ENCODE data around the gene ACTR10.
"Not testable (repeated sequence)": the region's sequence is repeated elsewhere in the genome, so short reads cannot be mapped to it uniquely, and the experiment has no call there.

ACTR10 gene

DNA sequence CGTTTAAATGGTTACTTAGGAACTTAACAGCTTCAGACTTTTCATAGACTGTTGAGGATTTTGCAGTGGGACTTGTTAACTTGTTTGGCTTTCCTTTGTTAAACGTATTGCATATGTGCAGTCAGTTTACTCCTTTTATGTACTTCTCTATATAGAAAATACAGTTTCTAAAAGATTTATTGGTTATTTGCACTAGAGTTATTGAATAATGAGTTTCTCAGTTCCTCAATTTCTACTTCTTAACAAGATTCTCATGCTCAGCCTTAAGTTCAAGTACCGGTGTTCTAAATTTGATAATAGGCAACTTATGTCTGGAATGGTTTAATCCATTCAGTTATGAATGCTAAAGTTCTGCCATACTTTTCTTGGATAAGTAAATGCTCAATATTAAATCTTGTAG, 45.6 kb downstream of the ACTR10 start:
- DNase-seq (ENCODE audit: low spot score) = no peak

DNA sequence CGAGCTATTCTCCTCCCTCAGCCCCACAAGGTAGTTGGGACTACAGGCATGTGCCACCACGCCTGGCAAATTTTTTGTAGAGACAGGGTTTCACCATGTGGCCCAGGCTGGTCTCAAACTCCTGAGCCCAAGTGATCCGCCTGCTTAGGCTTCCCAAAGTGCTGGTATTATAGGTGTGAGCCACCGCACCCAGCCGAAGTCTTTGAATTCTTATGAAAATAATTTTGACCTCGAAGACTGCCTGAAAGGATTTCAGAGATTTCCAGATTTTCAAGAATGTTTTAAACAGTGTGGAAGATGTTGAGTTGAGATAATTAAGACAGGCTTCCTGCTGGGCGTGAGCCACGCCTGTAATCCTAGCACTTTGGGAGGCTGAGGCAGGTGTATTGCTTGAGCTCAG, 49.7 kb downstream of the ACTR10 start:
- no peak for DNase-seq (ENCODE audit: low spot score)
- TF ChIP-seq, protein P1, sequence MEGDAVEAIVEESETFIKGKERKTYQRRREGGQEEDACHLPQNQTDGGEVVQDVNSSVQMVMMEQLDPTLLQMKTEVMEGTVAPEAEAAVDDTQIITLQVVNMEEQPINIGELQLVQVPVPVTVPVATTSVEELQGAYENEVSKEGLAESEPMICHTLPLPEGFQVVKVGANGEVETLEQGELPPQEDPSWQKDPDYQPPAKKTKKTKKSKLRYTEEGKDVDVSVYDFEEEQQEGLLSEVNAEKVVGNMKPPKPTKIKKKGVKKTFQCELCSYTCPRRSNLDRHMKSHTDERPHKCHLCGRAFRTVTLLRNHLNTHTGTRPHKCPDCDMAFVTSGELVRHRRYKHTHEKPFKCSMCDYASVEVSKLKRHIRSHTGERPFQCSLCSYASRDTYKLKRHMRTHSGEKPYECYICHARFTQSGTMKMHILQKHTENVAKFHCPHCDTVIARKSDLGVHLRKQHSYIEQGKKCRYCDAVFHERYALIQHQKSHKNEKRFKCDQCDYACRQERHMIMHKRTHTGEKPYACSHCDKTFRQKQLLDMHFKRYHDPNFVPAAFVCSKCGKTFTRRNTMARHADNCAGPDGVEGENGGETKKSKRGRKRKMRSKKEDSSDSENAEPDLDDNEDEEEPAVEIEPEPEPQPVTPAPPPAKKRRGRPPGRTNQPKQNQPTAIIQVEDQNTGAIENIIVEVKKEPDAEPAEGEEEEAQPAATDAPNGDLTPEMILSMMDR (IDR thresholded peaks at IDR 0.05; ENCODE audit: extremely low read depth, missing control alignments) = no peak

More for the DNA sequence above, 45.6 kb downstream of the ACTR10 start:
- TF ChIP-seq, protein P1 (IDR thresholded peaks at IDR 0.05; ENCODE audit: extremely low read depth, missing control alignments) = no peak

DNA sequence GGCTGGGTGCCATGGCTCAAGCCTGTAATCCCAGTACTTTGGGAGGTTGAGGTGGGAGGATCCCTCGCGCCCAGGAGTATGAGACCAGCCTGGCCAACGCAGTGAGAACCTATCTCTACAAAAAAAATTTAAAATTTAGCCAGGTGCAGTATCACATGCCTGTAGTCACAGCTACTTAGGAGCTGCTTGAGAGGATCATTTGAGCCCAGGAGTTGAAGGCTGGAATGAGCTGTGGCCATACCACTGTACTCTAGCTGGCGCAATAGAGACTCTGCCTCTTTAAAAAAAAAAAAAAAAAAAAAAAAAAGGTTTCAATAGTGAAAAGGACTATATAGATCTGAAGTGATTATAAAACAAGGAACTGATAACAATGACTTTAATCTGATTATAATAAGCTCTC, 58.2 kb downstream of the ACTR10 start:
- no peak for DNase-seq (ENCODE audit: low spot score)
- TF ChIP-seq, protein P1 (IDR thresholded peaks at IDR 0.05; ENCODE audit: extremely low read depth, missing control alignments) = no peak

DNA sequence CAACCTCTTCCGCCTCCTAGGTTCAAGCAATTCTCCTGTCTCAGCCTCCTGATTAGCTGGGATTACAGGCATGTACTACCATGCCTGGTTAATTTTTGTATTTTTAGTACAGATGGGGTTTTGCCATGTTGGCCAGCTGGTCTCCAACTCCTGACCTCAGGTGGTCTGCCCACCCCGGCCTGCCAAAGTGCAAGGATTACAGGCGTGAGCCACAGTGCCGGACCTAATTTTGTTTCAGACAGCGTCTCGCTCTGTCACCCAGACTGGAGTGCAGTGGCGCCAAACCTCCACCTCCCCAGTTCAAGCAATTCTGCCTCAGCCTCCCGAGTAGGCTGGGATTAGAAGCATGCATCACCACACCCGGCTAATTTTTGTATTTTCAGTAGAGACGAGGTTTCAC, 62.1 kb downstream of the ACTR10 start:
- not testable (repeated sequence) for DNase-seq (ENCODE audit: low spot score)

DNA sequence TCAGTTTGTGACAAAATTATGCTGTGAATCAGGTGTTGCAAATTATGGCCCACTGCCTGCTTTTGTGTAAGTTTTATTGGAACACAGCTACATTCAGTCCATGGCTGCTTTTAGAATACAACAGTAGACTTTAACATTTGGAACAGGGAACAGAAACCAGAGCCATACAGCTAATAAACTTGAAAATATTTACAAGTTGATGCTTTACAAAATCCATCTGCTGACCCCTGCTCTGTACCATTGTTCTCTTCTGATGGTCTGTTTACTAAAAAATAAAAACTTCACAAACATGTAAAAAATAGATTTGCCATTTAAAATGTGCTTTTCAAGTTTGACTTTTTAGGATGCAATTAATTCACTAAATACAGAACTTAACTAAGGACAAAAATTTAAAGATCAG, 65.5 kb downstream of the ACTR10 start:
- TF ChIP-seq, protein P1 (IDR thresholded peaks at IDR 0.05; ENCODE audit: extremely low read depth, missing control alignments) = no peak
- no peak for DNase-seq (ENCODE audit: low spot score)

DNA sequence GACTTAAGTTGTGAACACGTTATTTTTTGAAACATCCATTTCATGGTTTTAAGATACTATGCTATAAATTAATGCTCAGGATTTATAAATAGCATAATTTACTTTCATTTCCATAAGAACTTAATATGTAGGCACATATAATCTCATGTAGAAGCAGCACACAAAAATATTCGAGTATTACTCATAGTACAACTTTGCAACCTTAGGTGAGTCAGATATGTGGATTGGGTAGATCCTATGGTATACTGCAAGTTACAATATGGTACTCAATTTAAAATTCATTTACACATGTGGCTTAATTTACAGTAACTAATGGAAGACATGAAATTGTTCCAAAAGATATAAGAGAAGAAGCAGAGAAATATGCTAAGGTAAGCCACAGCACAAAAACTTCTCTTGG, 70.7 kb downstream of the ACTR10 start:
- TF ChIP-seq, protein P1 (IDR thresholded peaks at IDR 0.05; ENCODE audit: extremely low read depth, missing control alignments) = no peak

DNA sequence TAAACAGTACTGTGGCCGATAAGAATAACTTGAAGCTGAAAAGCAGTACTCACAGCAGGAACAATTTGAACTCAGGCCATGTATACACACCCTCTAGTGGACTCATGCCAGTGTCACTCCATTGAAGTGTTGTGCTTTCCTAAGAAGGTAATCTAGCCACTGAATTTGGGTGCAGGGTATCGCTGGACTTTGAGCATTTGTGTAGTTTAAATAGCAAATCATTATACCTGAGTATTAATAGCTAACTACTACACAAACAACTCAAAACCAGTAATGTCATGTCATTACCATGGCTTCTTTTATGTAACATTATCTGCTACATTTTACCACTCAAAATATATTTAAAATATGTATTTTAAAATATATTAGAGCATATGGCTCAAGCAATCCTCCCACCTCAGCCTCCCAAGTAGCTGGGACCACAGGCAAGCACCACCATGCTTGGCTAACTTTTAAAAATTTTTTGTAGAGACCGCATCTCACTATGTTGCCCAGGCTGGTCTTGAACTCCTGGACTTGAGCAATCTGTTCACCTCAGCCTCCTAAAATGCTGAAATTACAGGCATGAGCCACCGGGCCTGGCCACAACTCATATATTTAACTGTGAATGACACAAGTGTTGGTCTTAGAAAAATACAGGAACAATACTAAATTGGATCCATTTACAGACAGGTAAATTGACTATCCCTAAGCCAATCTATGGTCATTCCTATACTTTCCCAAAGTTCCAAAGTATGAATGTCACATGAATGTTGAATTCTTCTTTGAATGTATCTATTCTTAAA, 72.8 kb downstream of the ACTR10 start:
- DNase-seq (ENCODE audit: low spot score) = no peak
- TF ChIP-seq, protein P1 (IDR thresholded peaks at IDR 0.05; ENCODE audit: extremely low read depth, missing control alignments) = no peak

More for the DNA sequence above, 70.7 kb downstream of the ACTR10 start:
- no peak for DNase-seq (ENCODE audit: low spot score)

DNA sequence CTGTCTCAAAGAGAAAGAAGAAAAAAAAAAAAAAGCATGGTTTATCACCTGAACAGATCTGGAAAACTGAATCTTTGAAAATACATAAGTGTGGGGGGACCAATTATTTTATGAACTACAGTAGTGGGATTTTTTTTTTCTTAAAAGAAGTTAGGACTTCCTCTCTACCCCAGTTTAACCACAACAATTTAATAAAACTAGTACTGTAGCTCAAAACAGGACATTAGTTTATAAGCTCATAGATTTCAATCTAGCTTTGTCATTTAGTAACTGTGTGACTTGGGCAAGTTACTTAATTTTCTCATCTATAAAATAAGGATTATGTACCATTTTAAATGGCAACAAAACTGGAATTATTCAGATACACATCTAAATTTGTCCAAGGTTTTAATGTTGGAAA, 74.9 kb downstream of the ACTR10 start:
- DNase-seq (ENCODE audit: low spot score) = no peak
- TF ChIP-seq, protein P1 (IDR thresholded peaks at IDR 0.05; ENCODE audit: extremely low read depth, missing control alignments) = no peak
